C4-2B (cell line): ENCODE measurements around the gene SLC25A40.
"Not testable (repeated sequence)": the region's sequence is repeated elsewhere in the genome, so short reads cannot be mapped to it uniquely, and the experiment has no call there.

Experiments used
- H3K27ac ChIP-seq: fragments of 450-650 bp; 2 replicates; pipeline ENCODE4 v1.5.1; 2017
- CTCF ChIP-seq: fragments of 450-650 bp; conservative IDR thresholded peaks from 2 replicates; pipeline ENCODE4 v1.5.1; 2017; ENCODE audit warnings: mild to moderate bottlenecking
- ZFX ChIP-seq: fragments of 450-650 bp; IDR thresholded peaks from 2 replicates; pipeline ENCODE4 v1.6.1; 2017

SLC25A40 gene

GRCh38 chr7:87876040-87876868 lies at the start of gene SLC25A40, which contains the start of gene DBF4:
TSS of gene SLC25A40 (minus strand) at chr7:87876360. CDS start at chr7:87858727, 17,633 bp downstream.
TSS of gene DBF4 (plus strand) at chr7:87876493. CDS start at chr7:87876733, 240 bp downstream.
- peak; percentile 62 for TF ChIP-seq ZFX
- no peak for TF ChIP-seq CTCF
- peak within 1 kb of the TSS; percentile 100 for H3K27ac ChIP-seq

GRCh38 chr7:87922759-87923395 lies 46.7 kb upstream of the SLC25A40 start:
- H3K27ac ChIP-seq, result not testable (repeated sequence)

GRCh38 chr7:87920578-87920977 lies 44.4 kb upstream of the SLC25A40 start:
- TF ChIP-seq CTCF, result no peak
- TF ChIP-seq ZFX, result no peak
- H3K27ac ChIP-seq, result no peak overlapping the region

- H3K27ac ChIP-seq, result no peak overlapping the region
- no peak for TF ChIP-seq ZFX
- TF ChIP-seq CTCF, result no peak
Measured at GRCh38 chr7:87919875-87920274, 43.7 kb upstream of the SLC25A40 start.

GRCh38 chr7:87918740-87919139 lies 42.6 kb upstream of the SLC25A40 start:
- TF ChIP-seq ZFX (no peak), CTCF (no peak)

GRCh38 chr7:87912121-87912520 lies 36.0 kb upstream of the SLC25A40 start:
- TF ChIP-seq CTCF (no peak), ZFX (no peak)

More at GRCh38 chr7:87918740-87919139, 42.6 kb upstream of the SLC25A40 start:
- no peak overlapping the region for H3K27ac ChIP-seq

GRCh38 chr7:87908814-87909213 lies 32.7 kb upstream of the SLC25A40 start:
- H3K27ac ChIP-seq, result not testable (repeated sequence)

More at GRCh38 chr7:87912121-87912520, 36.0 kb upstream of the SLC25A40 start:
- no peak overlapping the region for H3K27ac ChIP-seq

- H3K27ac ChIP-seq, result not testable (repeated sequence)
Measured at GRCh38 chr7:87907136-87907906, 31.2 kb upstream of the SLC25A40 start.
